ENCODE data around the gene PAPOLB.

Gene PAPOLB

DNA sequence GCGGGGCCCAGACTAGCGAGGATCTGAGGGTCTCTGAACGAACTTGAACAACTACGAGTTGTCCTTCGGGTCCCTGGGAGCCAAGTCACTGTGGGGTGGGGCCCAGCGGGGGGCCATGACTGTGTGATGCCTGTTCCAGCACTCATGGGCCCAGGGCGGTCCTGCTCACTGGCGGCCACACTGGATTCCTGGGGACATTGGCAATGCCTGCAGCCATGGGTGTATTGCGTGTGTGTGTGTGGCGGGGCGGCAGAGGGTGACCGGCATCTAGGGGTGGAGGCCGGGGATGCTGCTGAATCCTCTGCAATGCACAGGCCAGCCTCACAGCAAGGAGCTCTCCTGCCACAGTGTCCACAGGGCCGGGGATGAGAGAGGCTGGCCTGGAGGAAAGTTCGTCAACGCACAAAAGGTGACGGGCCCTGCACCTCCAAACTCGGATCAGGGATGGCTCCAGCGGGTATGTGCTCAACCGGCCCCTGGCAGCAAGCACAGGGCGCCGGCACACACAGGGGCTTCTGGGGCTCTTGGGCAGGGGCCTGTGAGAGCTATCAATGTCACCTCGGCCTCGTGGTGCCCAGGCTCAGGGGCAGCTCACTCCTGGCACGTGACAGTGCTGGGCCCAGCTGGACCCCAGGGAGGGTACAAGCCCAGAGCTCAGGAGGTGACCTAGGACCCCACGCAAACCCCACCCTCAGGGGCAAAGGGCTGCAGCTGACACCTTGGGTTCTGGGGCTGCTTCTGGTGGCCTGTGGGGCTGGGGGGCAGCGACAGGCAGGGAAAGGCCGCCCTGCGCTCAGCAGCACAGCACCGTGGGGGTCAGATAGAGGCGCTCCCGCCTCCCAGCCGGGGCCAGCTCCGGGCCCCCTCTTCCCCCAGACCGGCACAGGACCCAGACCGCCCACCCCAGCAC, 27.9 kb downstream of the PAPOLB start:
- TF ChIP-seq CTCF (conservative IDR thresholded peaks at IDR 0.05): no peak
- no peak for TF ChIP-seq ZFX (IDR thresholded peaks at IDR 0.05)
- no peak overlapping the region for H3K27ac ChIP-seq

- no peak for TF ChIP-seq CTCF (conservative IDR thresholded peaks at IDR 0.05)
- TF ChIP-seq ZFX (IDR thresholded peaks at IDR 0.05): no peak
Observed at GRCh38 chr7:4833176-4833575, 28.7 kb downstream of the PAPOLB start.

GRCh38 chr7:4832711-4833110, 29.1 kb downstream of the PAPOLB start:
- TF ChIP-seq CTCF (conservative IDR thresholded peaks at IDR 0.05): no peak
- no peak for TF ChIP-seq ZFX (IDR thresholded peaks at IDR 0.05)
- no peak overlapping the region for H3K27ac ChIP-seq

More at GRCh38 chr7:4833176-4833575, 28.7 kb downstream of the PAPOLB start:
- H3K27ac ChIP-seq: no peak overlapping the region

DNA sequence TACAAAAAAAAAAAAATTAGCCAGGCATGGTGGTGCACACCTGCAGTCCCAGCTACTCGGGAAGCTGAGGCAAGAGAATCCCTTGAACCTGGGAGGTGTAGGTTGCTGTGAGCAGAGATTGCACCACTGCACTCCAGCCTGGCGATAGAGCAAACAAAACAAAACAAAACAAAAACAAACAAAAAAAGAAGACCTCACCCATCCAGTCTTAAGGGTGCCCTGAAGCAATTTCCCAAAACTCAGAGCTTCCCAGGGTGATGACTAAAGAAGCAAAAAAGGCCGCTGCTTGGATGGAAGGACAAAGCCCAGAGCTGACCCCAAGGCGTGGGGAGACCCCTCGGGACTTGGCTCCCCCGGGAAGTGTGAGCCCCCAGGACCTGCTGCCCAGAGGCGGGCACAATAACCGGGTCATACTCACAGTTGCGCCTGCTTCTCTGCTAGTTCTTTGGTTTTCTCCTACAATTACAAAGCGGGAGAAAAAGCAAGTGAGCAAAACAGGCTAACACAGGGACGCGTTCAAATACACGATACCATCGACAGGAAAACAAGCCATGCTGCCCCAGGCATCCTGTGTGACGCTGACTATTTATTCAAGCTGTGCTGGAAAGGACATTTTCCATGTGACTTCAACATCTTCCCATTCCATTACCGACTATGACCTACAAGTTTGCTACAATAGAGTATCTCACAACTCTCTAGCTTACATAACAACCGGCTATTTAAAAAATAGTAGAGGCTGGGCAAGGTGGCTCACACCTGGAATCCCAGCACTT, 29.9 kb downstream of the PAPOLB start:
- no peak overlapping the region for H3K27ac ChIP-seq

GRCh38 chr7:4830176-4830575, 31.7 kb downstream of the PAPOLB start:
- H3K27ac ChIP-seq: no peak overlapping the region
- TF ChIP-seq CTCF (conservative IDR thresholded peaks at IDR 0.05) (peak; percentile 69), ZFX (IDR thresholded peaks at IDR 0.05) (no peak)

More for the DNA sequence above, 29.9 kb downstream of the PAPOLB start:
- no peak for TF ChIP-seq ZFX (IDR thresholded peaks at IDR 0.05)

- H3K27ac ChIP-seq: no peak overlapping the region
Observed at GRCh38 chr7:4828720-4829383, 33.0 kb downstream of the PAPOLB start.

More at GRCh38 chr7:4828720-4829383, 33.0 kb downstream of the PAPOLB start:
- TF ChIP-seq CTCF (conservative IDR thresholded peaks at IDR 0.05) (no peak), ZFX (IDR thresholded peaks at IDR 0.05) (no peak)

All from C4-2B (cell line).